NK-92 treated with Interleukin-12 subunit alpha and Interleukin-12 subunit beta, amount 100 ng/mL, for 24 hours (cell line): ENCODE results near the gene ARX.

Source experiments
- DNase-seq: peaks from one replicate; lab custom pipeline; 2025; lab: John Stamatoyannopoulos, UW

Gene ARX

GRCh38 chrX:25016938-25017598 lies 1.3 kb upstream of the ARX start:
- DNase-seq = no peak

GRCh38 chrX:25016361-25016671 lies 551 bp upstream of the ARX start:
- no peak for DNase-seq

- DNase-seq = no peak
Measured at GRCh38 chrX:25014366-25014838, 1.4 kb downstream of the ARX start.

GRCh38 chrX:25013632-25014365 lies 2.0 kb downstream of the ARX start:
- DNase-seq = no peak

GRCh38 chrX:25012793-25013631 lies 2.8 kb downstream of the ARX start:
- DNase-seq = no peak

- DNase-seq = no peak
Measured at GRCh38 chrX:25012433-25012735, 3.4 kb downstream of the ARX start.

DNA sequence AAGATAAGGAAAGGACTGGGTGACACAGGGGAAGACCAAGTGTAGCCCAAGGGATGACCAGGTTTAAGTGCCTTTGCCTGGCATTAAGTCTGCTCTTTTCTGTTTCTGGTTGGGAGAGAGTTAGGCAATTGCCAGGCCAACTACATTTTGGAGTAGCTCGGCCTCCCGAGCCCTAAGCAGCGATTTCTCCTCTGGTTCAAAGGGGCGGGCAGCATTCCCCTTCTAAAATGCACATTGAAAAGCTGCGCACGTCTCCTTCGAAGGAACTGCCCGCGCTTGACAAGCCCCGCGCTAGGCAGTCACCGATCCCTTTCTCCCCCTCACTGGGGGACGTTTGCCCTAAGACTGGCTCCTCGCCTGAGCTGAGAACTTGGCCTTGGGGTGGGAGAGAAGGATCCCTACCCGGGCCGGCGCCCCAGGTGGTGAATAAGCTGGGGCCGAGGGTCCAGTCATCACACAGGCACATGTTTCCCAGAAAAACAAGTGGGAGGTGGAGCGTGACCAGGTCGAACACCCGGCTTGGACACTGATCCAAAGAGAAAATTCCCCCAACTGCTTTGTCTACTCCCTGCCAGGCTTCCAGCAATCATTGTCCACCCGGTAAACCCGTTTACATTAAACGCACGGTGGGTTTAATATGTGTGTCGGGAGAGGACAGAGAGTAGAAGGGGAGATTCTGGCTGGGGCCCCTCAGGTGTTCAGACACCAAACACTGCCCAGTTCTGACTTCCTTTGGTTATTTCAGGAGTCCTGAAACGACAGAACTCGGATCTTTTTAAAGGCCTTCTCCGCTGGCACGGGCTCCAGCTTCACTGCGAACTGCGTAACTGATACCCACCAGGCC lies 4.0 kb downstream of the ARX start:
- DNase-seq = no peak

DNA sequence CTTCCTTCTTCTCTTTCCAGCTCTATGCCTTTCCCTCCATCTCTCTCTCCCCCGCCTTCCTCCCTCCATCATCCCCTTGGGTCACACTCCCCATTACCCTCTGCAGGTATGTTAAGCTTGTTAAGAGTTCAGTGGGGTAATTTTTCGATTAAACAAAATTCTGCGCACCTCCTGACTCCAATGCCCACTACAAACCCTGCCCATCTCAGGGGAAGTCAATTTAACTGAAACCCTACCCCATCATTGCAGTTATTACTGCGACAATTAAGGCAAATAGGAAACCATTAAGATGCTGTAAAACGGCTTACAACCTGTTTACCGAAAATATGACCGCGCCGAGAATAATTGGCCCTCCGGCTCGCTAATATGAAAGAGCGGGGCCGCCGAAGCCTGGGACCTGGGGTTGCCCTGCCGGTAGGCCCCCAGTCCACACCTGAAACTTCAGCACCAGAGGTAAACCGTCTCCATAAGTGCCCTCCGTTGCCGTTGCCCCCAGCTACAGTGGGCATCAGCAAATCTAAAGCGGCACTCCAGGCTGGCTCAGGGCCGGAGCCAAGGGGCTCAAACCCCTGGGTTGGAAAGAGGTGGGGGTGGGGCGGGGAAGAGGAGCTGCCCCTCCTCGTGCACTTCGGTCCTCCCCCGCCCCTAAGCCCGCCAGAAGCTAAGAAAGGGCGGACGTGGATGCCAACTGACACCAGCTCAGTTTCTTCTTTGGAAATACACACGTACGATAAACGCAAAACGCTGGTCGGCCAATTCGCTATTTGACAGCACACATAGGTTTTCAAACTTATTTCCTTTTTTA lies 4.8 kb downstream of the ARX start:
- no peak for DNase-seq

GRCh38 chrX:25009407-25009806 lies 6.4 kb downstream of the ARX start:
- DNase-seq = no peak

DNA sequence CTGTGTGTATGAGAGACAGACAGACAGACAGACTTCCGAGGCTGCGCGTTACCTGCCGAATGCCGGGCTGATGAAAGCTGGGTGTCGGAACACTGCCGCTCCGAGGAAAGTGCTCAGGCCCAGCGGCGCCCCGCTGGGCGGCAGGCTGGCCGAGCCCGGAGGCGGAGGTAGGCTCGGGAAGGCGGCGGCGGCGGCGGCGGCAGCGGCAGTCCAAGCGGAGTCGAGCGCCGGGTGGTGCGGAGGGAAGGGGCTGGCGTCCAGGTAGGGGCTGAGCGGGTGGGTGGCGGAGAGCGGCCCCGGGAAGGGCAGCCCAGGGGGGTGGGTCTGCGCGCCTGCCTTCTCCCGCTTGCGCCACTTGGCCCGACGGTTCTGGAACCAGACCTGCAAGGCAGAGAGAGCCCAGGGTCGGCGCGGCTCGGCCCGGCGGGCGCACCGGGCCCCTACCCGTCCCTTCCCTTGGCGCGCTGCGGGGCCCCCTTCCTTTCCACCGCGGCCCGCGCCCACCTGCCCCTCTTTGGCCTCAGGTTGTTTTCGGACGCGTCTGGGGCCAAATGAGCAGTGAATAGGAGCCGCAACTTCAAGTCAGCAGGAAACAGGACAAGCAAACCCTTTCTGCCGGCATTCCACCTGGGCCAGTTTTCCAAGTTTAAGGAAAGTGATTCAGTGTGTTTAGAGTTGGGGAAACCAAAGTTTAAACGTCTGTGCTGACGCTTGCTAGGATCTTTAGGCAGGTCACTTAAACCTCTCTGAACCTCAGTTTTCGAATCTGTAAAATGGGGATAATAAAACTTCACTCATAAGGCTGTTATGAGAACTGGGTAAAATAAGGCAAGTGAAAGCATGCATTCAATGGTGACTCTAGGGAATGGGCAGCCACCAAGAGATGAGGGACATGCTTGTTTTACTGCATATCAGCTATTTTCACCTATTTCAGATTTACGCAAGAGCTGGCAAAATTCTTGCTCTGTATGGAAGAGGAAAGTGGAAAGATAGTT lies 8.4 kb downstream of the ARX start:
- no peak for DNase-seq

DNA sequence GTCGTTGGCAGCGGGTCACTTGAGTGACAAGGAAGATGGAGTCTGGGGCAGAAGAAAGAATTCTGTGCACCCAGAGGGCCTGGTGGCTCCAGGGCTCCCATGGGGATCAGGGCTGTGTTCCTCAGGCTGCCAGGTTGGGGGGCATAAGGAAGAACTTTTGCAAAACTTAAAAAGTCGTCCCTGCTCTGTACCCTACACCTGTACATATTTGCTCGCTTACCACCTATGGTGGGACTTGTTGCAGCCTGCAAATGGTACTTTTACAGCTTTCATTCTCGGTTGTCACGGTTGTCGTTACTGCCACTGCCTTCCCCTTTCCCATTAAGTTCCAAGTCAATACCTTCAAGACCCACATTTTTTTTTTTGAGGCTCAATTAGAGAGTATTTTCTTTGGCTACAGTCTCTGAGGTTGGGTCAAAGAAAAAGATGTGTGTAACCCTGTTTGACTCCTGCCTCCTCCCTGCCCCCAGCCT lies 9.1 kb downstream of the ARX start:
- no peak for DNase-seq

- DNase-seq = no peak
Measured at GRCh38 chrX:25005382-25006185, 10.2 kb downstream of the ARX start.

- DNase-seq = no peak
Measured at GRCh38 chrX:25005034-25005381, 10.8 kb downstream of the ARX start.

DNA sequence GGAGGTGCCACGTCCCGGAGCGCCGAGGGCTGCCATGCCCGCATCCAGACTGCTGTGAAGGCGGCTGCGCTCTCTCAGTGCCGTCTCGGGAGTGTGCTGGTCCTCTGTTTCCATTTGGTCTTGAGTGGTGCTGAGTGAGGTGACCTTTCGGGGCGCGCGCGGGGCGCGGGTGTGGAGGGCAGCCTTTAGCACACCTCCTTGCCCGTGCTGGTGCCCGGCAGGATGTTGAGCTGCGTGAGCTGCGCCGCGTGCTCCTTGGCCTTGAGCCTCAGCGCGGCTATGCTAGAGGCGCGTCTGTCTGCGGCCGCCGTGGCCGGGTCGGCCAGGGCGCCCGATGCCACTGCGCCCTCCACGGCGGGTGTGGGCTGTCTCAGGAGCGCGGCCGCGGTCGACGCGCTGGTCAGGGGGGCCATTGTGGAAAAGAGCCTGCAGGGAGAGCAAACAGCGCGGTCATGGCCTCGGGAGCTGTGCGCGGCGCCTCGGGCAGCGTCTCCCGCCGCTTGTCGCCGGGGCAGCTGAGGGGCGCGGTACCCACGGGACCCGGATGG lies 11.2 kb downstream of the ARX start:
- no peak for DNase-seq

DNA sequence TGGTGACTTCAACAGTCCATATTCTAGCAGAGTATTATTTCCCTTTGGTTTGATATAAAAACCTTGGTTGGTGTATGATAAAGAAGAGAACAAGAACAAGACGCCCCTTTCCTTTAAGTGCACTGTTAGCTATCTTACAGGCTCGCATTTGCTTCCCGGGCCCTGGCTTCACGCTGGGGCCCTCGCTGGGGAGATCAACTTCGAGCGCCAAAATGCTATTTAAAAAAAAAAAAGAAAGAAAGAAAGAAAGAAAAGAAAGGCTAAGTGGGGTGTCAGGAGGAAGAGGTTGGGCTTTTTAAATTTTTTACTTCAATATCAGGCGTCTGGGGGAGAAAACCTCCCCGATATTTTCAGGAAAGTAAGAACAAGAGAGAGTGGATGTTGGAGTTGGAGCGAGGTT lies 11.7 kb downstream of the ARX start:
- no peak for DNase-seq

GRCh38 chrX:25003066-25003849 lies 12.5 kb downstream of the ARX start:
- no peak for DNase-seq

- DNase-seq = no peak
Measured at GRCh38 chrX:25002661-25003020, 13.1 kb downstream of the ARX start.
